ENCODE data around the gene DECR2.

- TF ChIP-seq CTCF (IDR thresholded peaks at IDR 0.05; ENCODE audit: low read depth, low read length, missing input control) (no peak), ATF3 (IDR thresholded peaks at IDR 0.05) (no peak)
Observed at GRCh38 chr16:398561-399339, 2.9 kb upstream of the DECR2 start.

All from liver (tissue), 3 donors.